Uterus (tissue), 2 donors: Measurements from ENCODE around the gene ADK.

Source experiments
- POLR2A ChIP-seq, 2 donors: fragments of 450-650 bp; IDR thresholded peaks; one replicate each; pipeline ENCODE4 v1.6.1; 2016; ENCODE audit warnings: antibody characterized with exemption in 2 of 2, mild to moderate bottlenecking in 1 of 2, moderate library complexity in 1 of 2
- TF ChIP-seq, protein P1 (sequence below), 4 experiments: fragments of 200-600 bp in 2 of 4; fragments of 450-650 bp in 2 of 4; sonication (generic) in 2 of 4; IDR thresholded peaks; one replicate each; pipeline ENCODE4 v1.5.1; 2016 to 2019; ENCODE audit warnings: antibody characterized with exemption in 4 of 4, mild to moderate bottlenecking in 2 of 4, moderate library complexity in 1 of 4

DNA sequence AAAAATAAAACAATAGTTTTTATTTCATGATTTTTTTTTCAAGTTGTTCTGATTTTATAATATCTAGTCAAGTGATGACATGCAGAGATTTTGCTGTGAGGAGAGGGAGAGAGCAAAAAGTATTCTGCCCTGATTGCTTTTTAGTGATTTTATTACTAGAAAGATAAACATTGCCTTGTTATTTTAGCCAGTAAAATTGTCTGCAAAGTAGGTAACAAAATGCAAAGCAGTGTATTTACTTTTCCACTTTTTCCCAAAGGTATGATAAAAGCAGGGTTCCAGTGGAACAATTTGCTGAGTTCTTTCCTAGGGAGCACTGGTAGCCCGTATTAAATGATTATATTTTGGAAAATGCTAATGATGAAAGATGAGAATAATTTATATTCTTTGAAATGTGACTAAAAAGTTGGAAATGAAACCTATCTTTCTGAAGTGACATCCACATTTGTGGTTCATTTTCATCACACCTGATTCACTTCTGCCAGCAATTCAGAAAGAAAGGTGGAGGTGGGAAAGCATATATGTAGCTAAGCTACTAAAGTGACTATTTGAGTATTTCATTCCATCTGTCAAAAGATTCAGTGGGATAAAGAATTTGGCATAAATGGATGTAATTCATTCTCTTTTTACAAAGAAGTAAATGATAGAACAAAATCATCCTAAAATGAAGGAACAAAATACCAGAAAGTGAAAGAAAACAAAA is 300.3 kb downstream of the ADK start:
- TF ChIP-seq, protein P1, sequence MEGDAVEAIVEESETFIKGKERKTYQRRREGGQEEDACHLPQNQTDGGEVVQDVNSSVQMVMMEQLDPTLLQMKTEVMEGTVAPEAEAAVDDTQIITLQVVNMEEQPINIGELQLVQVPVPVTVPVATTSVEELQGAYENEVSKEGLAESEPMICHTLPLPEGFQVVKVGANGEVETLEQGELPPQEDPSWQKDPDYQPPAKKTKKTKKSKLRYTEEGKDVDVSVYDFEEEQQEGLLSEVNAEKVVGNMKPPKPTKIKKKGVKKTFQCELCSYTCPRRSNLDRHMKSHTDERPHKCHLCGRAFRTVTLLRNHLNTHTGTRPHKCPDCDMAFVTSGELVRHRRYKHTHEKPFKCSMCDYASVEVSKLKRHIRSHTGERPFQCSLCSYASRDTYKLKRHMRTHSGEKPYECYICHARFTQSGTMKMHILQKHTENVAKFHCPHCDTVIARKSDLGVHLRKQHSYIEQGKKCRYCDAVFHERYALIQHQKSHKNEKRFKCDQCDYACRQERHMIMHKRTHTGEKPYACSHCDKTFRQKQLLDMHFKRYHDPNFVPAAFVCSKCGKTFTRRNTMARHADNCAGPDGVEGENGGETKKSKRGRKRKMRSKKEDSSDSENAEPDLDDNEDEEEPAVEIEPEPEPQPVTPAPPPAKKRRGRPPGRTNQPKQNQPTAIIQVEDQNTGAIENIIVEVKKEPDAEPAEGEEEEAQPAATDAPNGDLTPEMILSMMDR (IDR thresholded peaks at IDR 0.05): no peak
- TF ChIP-seq POLR2A (IDR thresholded peaks at IDR 0.05): no peak
